ENCODE results near the gene JPT1. TPM values are rescaled to one million over a fixed set of nuclear protein-coding genes. Genes with fewer than 3 reads are reported as not detected.
A peak's percentile ranks its signal among the peaks of the same experiment; 100 is the strongest.
"Not testable (repeated sequence)": the region's sequence is repeated elsewhere in the genome, so short reads cannot be mapped to it uniquely, and the experiment has no call there.

The JPT1 gene
- total and polyA plus RNA-seq, 2 donors = 92.1 to 130 TPM

DNA sequence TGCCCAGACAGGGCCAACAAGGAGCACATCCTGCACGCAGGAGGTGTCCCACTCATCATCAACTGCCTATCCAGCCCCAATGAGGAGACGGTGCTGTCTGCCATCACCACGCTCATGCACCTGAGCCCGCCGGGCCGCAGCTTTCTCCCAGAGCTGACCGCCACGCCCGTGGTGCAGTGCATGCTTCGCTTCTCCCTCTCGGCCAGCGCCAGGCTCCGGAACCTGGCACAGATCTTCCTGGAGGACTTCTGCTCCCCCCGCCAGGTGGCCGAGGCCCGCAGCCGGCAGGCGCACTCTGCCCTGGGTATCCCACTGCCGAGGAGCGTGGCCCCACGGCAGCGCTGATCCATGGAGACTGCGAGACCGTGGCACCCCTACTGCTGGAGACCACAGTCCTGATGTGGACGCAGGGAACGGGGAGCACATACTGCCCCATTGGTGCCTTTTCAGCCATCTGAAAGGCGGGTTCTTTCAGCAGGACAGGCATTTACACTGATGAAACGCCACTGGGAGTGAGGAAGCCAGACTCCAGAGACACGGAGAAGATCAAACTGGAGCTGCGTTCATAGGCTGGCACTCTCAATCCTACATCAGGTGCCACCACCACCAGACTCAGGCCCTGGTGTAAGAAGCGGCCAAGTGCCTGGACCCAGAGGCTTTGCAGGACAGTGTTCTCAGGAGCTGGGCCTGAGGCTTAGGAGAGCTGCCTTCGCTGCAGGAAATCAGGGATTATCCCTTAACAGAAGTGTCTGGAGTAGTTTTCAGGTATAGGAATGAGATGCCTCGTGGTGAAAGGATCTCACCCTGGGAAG lies 25.4 kb downstream of the JPT1 start:
- no peak for DNase-seq (ENCODE audit: low read depth in 6 of 9, low spot score in 9 of 9)
- WGBS = 94% methylated on average over 33 of the region's 33 CpGs
- Histone ChIP-seq H3K36me3 (ENCODE audit: control insufficient read depth in 2 of 2, insufficient read depth in 2 of 2, low read length in 1 of 2) (peaks cover 11 to 29% of the 10 kb centered on the region in 2 donors), H3K4me1 (ENCODE audit: control insufficient read depth in 2 of 2, insufficient read depth in 2 of 2, low read length in 2 of 2) (peaks cover 15 to 26% of the 10 kb centered on the region in 2 donors), H3K9me3 (ENCODE audit: control insufficient read depth in 2 of 2, insufficient read depth in 1 of 2, low read length in 1 of 2) (no peaks in the 10 kb centered on the region), H3K27me3 (ENCODE audit: control insufficient read depth in 2 of 2, insufficient read depth in 1 of 2, low read length in 1 of 2) (no peaks in the 10 kb centered on the region), H3K4me3 (ENCODE audit: low read length in 2 of 2) (no peak overlapping the region), H3K27ac (ENCODE audit: low read depth in 1 of 2, low read length in 1 of 2) (no peak overlapping the region)

- not testable (repeated sequence) for H3K9me3 ChIP-seq (ENCODE audit: control insufficient read depth in 2 of 2, insufficient read depth in 1 of 2, low read length in 1 of 2); H3K4me3 ChIP-seq (ENCODE audit: low read length in 2 of 2); DNase-seq (ENCODE audit: low read depth in 6 of 9, low spot score in 9 of 9); H3K27ac ChIP-seq (ENCODE audit: low read depth in 1 of 2, low read length in 1 of 2); H3K27me3 ChIP-seq (ENCODE audit: control insufficient read depth in 2 of 2, insufficient read depth in 1 of 2, low read length in 1 of 2)
- Histone ChIP-seq H3K36me3 (ENCODE audit: control insufficient read depth in 2 of 2, insufficient read depth in 2 of 2, low read length in 1 of 2) (peaks cover 11 to 29% of the 10 kb centered on the region in 2 donors), H3K4me1 (ENCODE audit: control insufficient read depth in 2 of 2, insufficient read depth in 2 of 2, low read length in 2 of 2) (peaks cover 18 to 29% of the 10 kb centered on the region in 2 donors)
- WGBS = 91% methylated on average over 5 of the region's 5 CpGs
Measured at GRCh38 chr17:75127936-75128335, 26.4 kb downstream of the JPT1 start.

DNA sequence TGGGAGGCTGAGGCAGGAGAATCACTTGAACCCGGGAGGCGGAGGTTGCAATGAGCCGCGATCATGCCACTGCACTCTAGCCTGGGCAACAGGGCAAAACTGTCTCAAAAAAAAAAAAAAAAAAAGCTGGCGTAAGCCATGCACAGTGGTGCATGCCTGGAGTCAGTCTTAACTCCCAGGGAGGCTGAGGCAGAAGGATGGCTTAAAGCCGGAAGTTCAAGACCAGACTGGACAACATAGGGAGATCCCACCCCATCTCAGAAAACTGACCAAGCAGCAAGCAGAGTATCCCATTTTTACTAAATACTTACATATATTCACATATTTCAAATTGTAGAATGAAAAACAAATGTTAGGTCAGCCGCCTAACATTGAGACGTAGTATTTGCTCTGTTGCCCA lies 27.4 kb downstream of the JPT1 start:
- Histone ChIP-seq H3K27ac (ENCODE audit: low read depth in 1 of 2, low read length in 1 of 2) (no peak overlapping the region), H3K36me3 (ENCODE audit: control insufficient read depth in 2 of 2, insufficient read depth in 2 of 2, low read length in 1 of 2) (peaks cover 11 to 29% of the 10 kb centered on the region in 2 donors), H3K9me3 (ENCODE audit: control insufficient read depth in 2 of 2, insufficient read depth in 1 of 2, low read length in 1 of 2) (no peaks in the 10 kb centered on the region), H3K4me1 (ENCODE audit: control insufficient read depth in 2 of 2, insufficient read depth in 2 of 2, low read length in 2 of 2) (peaks cover 18 to 22% of the 10 kb centered on the region in 2 donors), H3K27me3 (ENCODE audit: control insufficient read depth in 2 of 2, insufficient read depth in 1 of 2, low read length in 1 of 2) (no peaks in the 10 kb centered on the region), H3K4me3 (ENCODE audit: low read length in 2 of 2) (no peak overlapping the region)
- WGBS = 85% methylated on average over 8 of the region's 8 CpGs
- DNase-seq (ENCODE audit: low read depth in 6 of 9, low spot score in 9 of 9) = no peak

DNA sequence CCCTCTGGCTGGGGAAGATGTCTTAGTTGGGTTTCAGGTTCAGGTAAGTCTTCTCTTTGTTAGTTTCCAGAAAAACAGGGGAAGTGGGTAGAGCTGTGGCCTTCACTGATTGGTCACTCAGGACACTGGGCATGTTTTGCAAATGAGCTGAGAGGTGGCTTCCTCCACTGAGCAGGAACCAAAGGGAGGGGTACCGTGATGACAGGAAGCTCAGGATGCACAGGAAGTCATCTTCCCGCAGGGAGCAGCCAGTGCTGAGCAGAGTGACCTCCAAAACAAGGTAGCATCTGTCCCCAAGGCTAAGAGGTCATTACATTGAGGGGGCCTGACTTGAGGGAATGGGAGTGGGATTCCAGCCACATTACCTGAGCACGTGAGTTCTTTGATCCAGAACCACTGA lies 28.3 kb downstream of the JPT1 start:
- H3K4me1 ChIP-seq (ENCODE audit: control insufficient read depth in 2 of 2, insufficient read depth in 2 of 2, low read length in 2 of 2) = peaks cover 17 to 20% of the 10 kb centered on the region in 2 donors
- H3K4me3 ChIP-seq (ENCODE audit: low read length in 2 of 2) = no peak overlapping the region
- H3K27ac ChIP-seq (ENCODE audit: low read depth in 1 of 2, low read length in 1 of 2) = no peak overlapping the region
- H3K36me3 ChIP-seq (ENCODE audit: control insufficient read depth in 2 of 2, insufficient read depth in 2 of 2, low read length in 1 of 2) = peaks cover 11 to 32% of the 10 kb centered on the region in 2 donors
- H3K9me3 ChIP-seq (ENCODE audit: control insufficient read depth in 2 of 2, insufficient read depth in 1 of 2, low read length in 1 of 2) = no peaks in the 10 kb centered on the region
- DNase-seq (ENCODE audit: low read depth in 6 of 9, low spot score in 9 of 9) = no peak
- H3K27me3 ChIP-seq (ENCODE audit: control insufficient read depth in 2 of 2, insufficient read depth in 1 of 2, low read length in 1 of 2) = no peaks in the 10 kb centered on the region
- 72% methylated on average over 3 of the region's 3 CpGs for WGBS

DNA sequence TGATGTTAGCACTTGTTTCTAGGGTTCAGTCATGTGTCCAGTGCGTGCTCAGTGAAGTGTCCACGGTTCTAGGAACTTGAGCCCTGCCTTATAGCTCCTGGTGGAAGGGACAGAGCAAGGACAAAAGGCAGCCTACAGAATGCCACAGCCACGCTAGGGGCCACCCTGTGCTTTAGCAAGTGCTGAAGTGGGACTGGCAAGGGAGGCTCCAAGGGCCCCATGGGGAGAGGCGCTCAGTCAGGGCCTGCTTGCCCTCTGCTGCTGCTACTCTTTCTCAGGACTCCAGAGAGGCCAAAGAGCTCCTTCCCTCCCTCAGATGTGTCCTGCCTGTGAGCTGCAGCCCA lies 29.5 kb downstream of the JPT1 start:
- no peak for DNase-seq (ENCODE audit: low read depth in 6 of 9, low spot score in 9 of 9)
- Histone ChIP-seq H3K36me3 (ENCODE audit: control insufficient read depth in 2 of 2, insufficient read depth in 2 of 2, low read length in 1 of 2) (peaks cover 10 to 34% of the 10 kb centered on the region in 2 donors), H3K4me3 (ENCODE audit: low read length in 2 of 2) (no peak overlapping the region), H3K4me1 (ENCODE audit: control insufficient read depth in 2 of 2, insufficient read depth in 2 of 2, low read length in 2 of 2) (peaks cover 12 to 14% of the 10 kb centered on the region in 2 donors), H3K27me3 (ENCODE audit: control insufficient read depth in 2 of 2, insufficient read depth in 1 of 2, low read length in 1 of 2) (no peaks in the 10 kb centered on the region), H3K27ac (ENCODE audit: low read depth in 1 of 2, low read length in 1 of 2) (peak overlapping the region in 1 of 2 donors; percentile 2), H3K9me3 (ENCODE audit: control insufficient read depth in 2 of 2, insufficient read depth in 1 of 2, low read length in 1 of 2) (no peaks in the 10 kb centered on the region)
- WGBS = 92% methylated on average over 4 of the region's 4 CpGs

- Histone ChIP-seq H3K9me3 (ENCODE audit: control insufficient read depth in 2 of 2, insufficient read depth in 1 of 2, low read length in 1 of 2) (no peaks in the 10 kb centered on the region), H3K27me3 (ENCODE audit: control insufficient read depth in 2 of 2, insufficient read depth in 1 of 2, low read length in 1 of 2) (no peaks in the 10 kb centered on the region), H3K4me1 (ENCODE audit: control insufficient read depth in 2 of 2, insufficient read depth in 2 of 2, low read length in 2 of 2) (peaks cover 12 to 14% of the 10 kb centered on the region in 2 donors), H3K4me3 (ENCODE audit: low read length in 2 of 2) (no peak overlapping the region), H3K36me3 (ENCODE audit: control insufficient read depth in 2 of 2, insufficient read depth in 2 of 2, low read length in 1 of 2) (peaks cover 5 to 29% of the 10 kb centered on the region in 2 donors), H3K27ac (ENCODE audit: low read depth in 1 of 2, low read length in 1 of 2) (peak overlapping the region; percentile 34 to 46)
- 30% methylated on average over 19 of the region's 19 CpGs for WGBS
- peak in 2 of 9 donors; percentile 23 to 50 for DNase-seq (ENCODE audit: low read depth in 6 of 9, low spot score in 9 of 9)
Measured at GRCh38 chr17:75124041-75124818, 30.1 kb downstream of the JPT1 start.

- Histone ChIP-seq H3K27me3 (ENCODE audit: control insufficient read depth in 2 of 2, insufficient read depth in 1 of 2, low read length in 1 of 2) (no peaks in the 10 kb centered on the region), H3K36me3 (ENCODE audit: control insufficient read depth in 2 of 2, insufficient read depth in 2 of 2, low read length in 1 of 2) (peaks cover 15 to 31% of the 10 kb centered on the region in 2 donors), H3K4me1 (ENCODE audit: control insufficient read depth in 2 of 2, insufficient read depth in 2 of 2, low read length in 2 of 2) (peaks cover 6 to 13% of the 10 kb centered on the region in 2 donors), H3K4me3 (ENCODE audit: low read length in 2 of 2) (no peak overlapping the region), H3K27ac (ENCODE audit: low read depth in 1 of 2, low read length in 1 of 2) (no peak overlapping the region), H3K9me3 (ENCODE audit: control insufficient read depth in 2 of 2, insufficient read depth in 1 of 2, low read length in 1 of 2) (no peaks in the 10 kb centered on the region)
- 96% methylated on average over 14 of the region's 14 CpGs for WGBS
- no peak for DNase-seq (ENCODE audit: low read depth in 6 of 9, low spot score in 9 of 9)
Measured at GRCh38 chr17:75118307-75118706, 36.0 kb downstream of the JPT1 start.

- peaks cover 20 to 31% of the 10 kb centered on the region in 2 donors for H3K36me3 ChIP-seq (ENCODE audit: control insufficient read depth in 2 of 2, insufficient read depth in 2 of 2, low read length in 1 of 2)
- no peaks in the 10 kb centered on the region for H3K9me3 ChIP-seq (ENCODE audit: control insufficient read depth in 2 of 2, insufficient read depth in 1 of 2, low read length in 1 of 2)
- no peak for DNase-seq (ENCODE audit: low read depth in 6 of 9, low spot score in 9 of 9)
- H3K4me1 ChIP-seq (ENCODE audit: control insufficient read depth in 2 of 2, insufficient read depth in 2 of 2, low read length in 2 of 2) = peaks cover 8 to 13% of the 10 kb centered on the region in 2 donors
- H3K27me3 ChIP-seq (ENCODE audit: control insufficient read depth in 2 of 2, insufficient read depth in 1 of 2, low read length in 1 of 2) = no peaks in the 10 kb centered on the region
- H3K27ac ChIP-seq (ENCODE audit: low read depth in 1 of 2, low read length in 1 of 2) = no peak overlapping the region
- WGBS = 86% methylated on average over 9 of the region's 9 CpGs
- H3K4me3 ChIP-seq (ENCODE audit: low read length in 2 of 2) = no peak overlapping the region
Measured at GRCh38 chr17:75116737-75117136, 37.6 kb downstream of the JPT1 start.

DNA sequence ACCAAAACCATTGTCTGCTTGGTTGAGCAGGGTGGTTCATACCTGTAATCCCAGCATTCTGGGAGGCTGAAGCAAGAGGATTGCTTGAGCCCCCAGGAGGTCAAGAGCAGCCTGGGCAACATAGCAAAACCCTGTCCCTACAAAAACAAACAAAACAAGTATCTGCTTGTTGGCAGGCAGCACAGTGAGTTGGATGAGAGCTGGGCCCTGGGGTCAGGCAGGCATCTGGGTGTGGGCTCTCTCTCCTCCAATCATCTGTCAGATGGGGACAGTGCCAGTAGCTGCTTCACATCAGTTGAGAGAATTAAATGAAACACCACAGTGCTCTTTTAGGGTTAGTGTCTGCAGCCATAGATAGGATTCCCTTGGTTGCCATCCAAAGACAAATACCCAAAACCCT lies 38.8 kb downstream of the JPT1 start:
- Histone ChIP-seq H3K4me3 (ENCODE audit: low read length in 2 of 2) (no peak overlapping the region), H3K9me3 (ENCODE audit: control insufficient read depth in 2 of 2, insufficient read depth in 1 of 2, low read length in 1 of 2) (no peaks in the 10 kb centered on the region), H3K27me3 (ENCODE audit: control insufficient read depth in 2 of 2, insufficient read depth in 1 of 2, low read length in 1 of 2) (no peaks in the 10 kb centered on the region), H3K4me1 (ENCODE audit: control insufficient read depth in 2 of 2, insufficient read depth in 2 of 2, low read length in 2 of 2) (peaks cover 13 to 21% of the 10 kb centered on the region in 2 donors), H3K36me3 (ENCODE audit: control insufficient read depth in 2 of 2, insufficient read depth in 2 of 2, low read length in 1 of 2) (peaks cover 20 to 23% of the 10 kb centered on the region in 2 donors), H3K27ac (ENCODE audit: low read depth in 1 of 2, low read length in 1 of 2) (no peak overlapping the region)
- no peak for DNase-seq (ENCODE audit: low read depth in 6 of 9, low spot score in 9 of 9)
